H1 (cell line): ENCODE results near the gene SRRT. TPM values are rescaled to one million over a fixed set of nuclear protein-coding genes. Genes with fewer than 3 reads are reported as not detected.

Experiments
- CBX5 ChIP-seq: fragments of 300-800, 300-1000 bp; sonication (generic); IDR thresholded peaks from 2 replicates; pipeline ENCODE4 v1.7.1; 2016; ENCODE audit warnings: antibody characterized with exemption, low read length, low read depth
- CBX8 ChIP-seq: fragments of 300-800, 300-1000 bp; sonication (generic); IDR thresholded peaks from 2 replicates; pipeline ENCODE4 v1.7.1; 2016; ENCODE audit warnings: low read depth, low read length, borderline replicate concordance
- JUN ChIP-seq: IDR thresholded peaks from 2 replicates; pipeline ENCODE4 v1.6.1; 2011; ENCODE audit warnings: low read depth, mild to moderate bottlenecking, improper control_type of control experiment, low read length
- POLR2A ChIP-seq, 2 experiments: IDR thresholded peaks; 1 replicate in 1 of 2; 2 replicates in 1 of 2; pipeline ENCODE4 v1.6.1; 2011; ENCODE audit warnings: low read depth in 2 of 2, low read length in 2 of 2, mild to moderate bottlenecking in 2 of 2; ENCODE audit errors: control extremely low read depth in 1 of 2
- POLR2AphosphoS5 ChIP-seq: IDR thresholded peaks from 2 replicates; pipeline ENCODE4 v1.6.1; 2011; ENCODE audit warnings: low read depth, low read length
- SAP30 ChIP-seq: fragments of 300-600 bp; sonication (generic); IDR thresholded peaks from 2 replicates; pipeline ENCODE4 v1.7.1; 2012; ENCODE audit warnings: low read length, moderate library complexity, mild to moderate bottlenecking, inconsistent platforms; ENCODE audit not compliant: insufficient read depth, insufficient replicate concordance
- SRF ChIP-seq: IDR thresholded peaks from 2 replicates; pipeline ENCODE4 v1.6.1; 2011; ENCODE audit warnings: mild to moderate bottlenecking, low read depth, low read length, moderate library complexity
- TBP ChIP-seq: IDR thresholded peaks from 2 replicates; pipeline ENCODE4 v1.6.1; 2011; ENCODE audit warnings: low read depth, low read length, improper control_type of control experiment
- USF2 ChIP-seq: IDR thresholded peaks from 2 replicates; pipeline ENCODE4 v1.6.1; 2011; ENCODE audit warnings: low read length, improper control_type of control experiment
- polyA plus RNA-seq, 7 experiments: library from polyadenylated mRNA; depleted of rRNA in 3 of 7; stranded (reverse) in 5 of 7; unstranded in 2 of 7; fragments of >200 nt in 5 of 7; fragments of 200-250 nt in 2 of 7; gene quantifications; 1 replicate in 5 of 7; 2 replicates in 1 of 7; 4 replicates in 1 of 7; pipeline versions ENCODE4 v1.2.1 to v1.2.3, GENCODE V29; 2011 to 2013; ENCODE audit warnings: missing spikeins in 2 of 7, mixed read lengths in 2 of 7
- total RNA-seq: library from RNA; stranded (reverse); fragmentation: NEBNext Ultra II Directional; extraction: Animal tissue kit (Norgen Biotek cat#: 25700); gene quantifications from 2 replicates; pipeline ENCODE4 v1.2.1, GENCODE V29; 2021
- TF ChIP-seq, protein P1 (sequence below): IDR thresholded peaks from 2 replicates; pipeline ENCODE4 v1.6.1; 2012; ENCODE audit warnings: inconsistent platforms

The SRRT gene
- total and polyA plus RNA-seq, 2 of the 8 experiments (the other 6 are each of a cell fraction or from before 2014, with no cell fraction given), result 66.7 to 237 TPM

GRCh38 chr7:100911484-100911883, 36.6 kb downstream of the SRRT start (continued):
- TF ChIP-seq USF2 (no peak), SRF (no peak), POLR2A (IDR thresholded peaks at IDR 0.05; ENCODE audit: control extremely low read depth in 1 of 2, low read depth in 2 of 2, low read length in 2 of 2) (no peak), JUN (no peak), CBX8 (no peak), POLR2AphosphoS5 (no peak), TBP (no peak), SAP30 (no peak), CBX5 (no peak)
- TF ChIP-seq, protein P1, sequence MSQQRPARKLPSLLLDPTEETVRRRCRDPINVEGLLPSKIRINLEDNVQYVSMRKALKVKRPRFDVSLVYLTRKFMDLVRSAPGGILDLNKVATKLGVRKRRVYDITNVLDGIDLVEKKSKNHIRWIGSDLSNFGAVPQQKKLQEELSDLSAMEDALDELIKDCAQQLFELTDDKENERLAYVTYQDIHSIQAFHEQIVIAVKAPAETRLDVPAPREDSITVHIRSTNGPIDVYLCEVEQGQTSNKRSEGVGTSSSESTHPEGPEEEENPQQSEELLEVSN, result no peak
